Thyroid gland (tissue), 4 donors: ENCODE data around the gene ZNF354C.

ENCODE experiments used
- POLR2A ChIP-seq, 2 donors: fragments of 450-650 bp; IDR thresholded peaks; one replicate each; pipeline ENCODE4 v1.6.1; 2017; ENCODE audit warnings: antibody characterized with exemption in 2 of 2, mild to moderate bottlenecking in 2 of 2, moderate library complexity in 1 of 2
- TF ChIP-seq, protein P1 (sequence below), 6 experiments: fragments of 200-600 bp in 3 of 6; fragments of 450-650 bp in 3 of 6; sonication (generic) in 3 of 6; IDR thresholded peaks; one replicate each; pipeline ENCODE4 v1.5.1; 2016 to 2019; ENCODE audit warnings: antibody characterized with exemption in 6 of 6, mild to moderate bottlenecking in 2 of 6, inconsistent platforms in 1 of 6, moderate library complexity in 1 of 6

DNA sequence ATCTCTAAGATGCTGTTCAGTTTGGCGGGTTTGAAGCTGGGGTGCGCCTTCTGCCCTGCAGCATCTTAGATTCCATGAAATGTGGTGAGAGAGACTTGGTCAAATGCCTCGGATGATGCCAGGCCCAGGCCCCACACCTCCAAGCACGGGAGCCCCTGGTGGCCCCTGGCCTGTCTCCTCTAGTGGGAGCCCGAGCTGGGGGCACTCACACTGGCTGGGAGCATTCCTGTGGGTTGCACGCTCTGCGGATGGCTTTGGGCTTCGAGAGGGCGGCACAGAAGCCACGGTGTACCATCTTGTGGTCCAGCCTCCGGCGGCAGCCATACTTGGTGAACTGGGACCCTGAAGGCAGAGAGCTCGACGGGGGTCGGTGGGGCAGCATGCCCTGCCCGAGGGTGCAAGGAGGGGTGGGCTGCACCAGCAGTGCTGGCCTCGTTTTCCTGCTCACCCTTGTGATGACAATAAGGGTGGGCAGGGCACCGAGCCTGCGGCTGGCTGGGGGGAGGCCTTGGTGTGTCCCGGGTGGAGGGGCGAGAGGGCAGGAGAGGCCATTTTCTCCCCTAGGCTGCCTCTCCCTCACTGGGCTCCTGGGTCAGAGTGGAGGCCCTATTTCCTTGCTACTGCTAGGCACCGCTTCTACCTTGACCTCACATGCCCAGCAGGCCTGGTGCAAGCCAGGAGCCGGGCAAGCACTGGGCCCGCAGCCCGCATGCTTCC is 65.8 kb downstream of the ZNF354C start:
- TF ChIP-seq, protein P1, sequence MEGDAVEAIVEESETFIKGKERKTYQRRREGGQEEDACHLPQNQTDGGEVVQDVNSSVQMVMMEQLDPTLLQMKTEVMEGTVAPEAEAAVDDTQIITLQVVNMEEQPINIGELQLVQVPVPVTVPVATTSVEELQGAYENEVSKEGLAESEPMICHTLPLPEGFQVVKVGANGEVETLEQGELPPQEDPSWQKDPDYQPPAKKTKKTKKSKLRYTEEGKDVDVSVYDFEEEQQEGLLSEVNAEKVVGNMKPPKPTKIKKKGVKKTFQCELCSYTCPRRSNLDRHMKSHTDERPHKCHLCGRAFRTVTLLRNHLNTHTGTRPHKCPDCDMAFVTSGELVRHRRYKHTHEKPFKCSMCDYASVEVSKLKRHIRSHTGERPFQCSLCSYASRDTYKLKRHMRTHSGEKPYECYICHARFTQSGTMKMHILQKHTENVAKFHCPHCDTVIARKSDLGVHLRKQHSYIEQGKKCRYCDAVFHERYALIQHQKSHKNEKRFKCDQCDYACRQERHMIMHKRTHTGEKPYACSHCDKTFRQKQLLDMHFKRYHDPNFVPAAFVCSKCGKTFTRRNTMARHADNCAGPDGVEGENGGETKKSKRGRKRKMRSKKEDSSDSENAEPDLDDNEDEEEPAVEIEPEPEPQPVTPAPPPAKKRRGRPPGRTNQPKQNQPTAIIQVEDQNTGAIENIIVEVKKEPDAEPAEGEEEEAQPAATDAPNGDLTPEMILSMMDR (IDR thresholded peaks at IDR 0.05) = no peak
- TF ChIP-seq POLR2A (IDR thresholded peaks at IDR 0.05) = no peak
